HEK293 (cell line): Measurements from ENCODE around the gene CRTC2.

Experiments used
- GLIS1 ChIP-seq: fragments of 450-650 bp; formaldehyde crosslinking; IDR thresholded peaks from 2 replicates; pipeline ENCODE4 v1.5.1; 2016; ENCODE audit warnings: missing biosample characterization, missing genetic modification characterization
- KLF16 ChIP-seq: fragments of 450-650 bp; formaldehyde crosslinking; IDR thresholded peaks from 2 replicates; pipeline ENCODE4 v1.5.1; 2017; ENCODE audit warnings: missing biosample characterization, missing genetic modification characterization
- KLF9 ChIP-seq: fragments of 450-650 bp; formaldehyde crosslinking; IDR thresholded peaks from 2 replicates; pipeline ENCODE4 v1.5.1; 2016; ENCODE audit warnings: missing biosample characterization, missing genetic modification characterization, low read depth
- MZF1 ChIP-seq: fragments of 450-650 bp; formaldehyde crosslinking; IDR thresholded peaks from 2 replicates; pipeline ENCODE4 v1.5.1; 2017; ENCODE audit warnings: missing biosample characterization, missing genetic modification characterization, borderline replicate concordance
- SALL2 ChIP-seq: fragments of 450-650 bp; formaldehyde crosslinking; IDR thresholded peaks from 2 replicates; pipeline ENCODE4 v1.5.0; 2017; ENCODE audit warnings: missing biosample characterization, mild to moderate bottlenecking, missing genetic modification characterization, borderline replicate concordance
- SCRT1 ChIP-seq: fragments of 450-650 bp; formaldehyde crosslinking; IDR thresholded peaks from 2 replicates; pipeline ENCODE4 v1.5.1; 2016; ENCODE audit warnings: missing biosample characterization, missing genetic modification characterization, borderline replicate concordance
- SP2 ChIP-seq: fragments of 450-650 bp; formaldehyde crosslinking; IDR thresholded peaks from 2 replicates; pipeline ENCODE4 v1.5.1; 2016; ENCODE audit warnings: missing biosample characterization, missing genetic modification characterization
- TCF7L2 ChIP-seq: IDR thresholded peaks from 2 replicates; pipeline ENCODE4 v1.6.1; 2011; ENCODE audit warnings: low read depth, mild to moderate bottlenecking, inconsistent platforms, low read length, moderate library complexity, borderline replicate concordance
- TRIM28 ChIP-seq: IDR thresholded peaks from 2 replicates; pipeline ENCODE4 v1.6.1; 2011; ENCODE audit warnings: low read length, control low read depth, borderline replicate concordance
- YY1 ChIP-seq: fragments of 450-650 bp; formaldehyde crosslinking; IDR thresholded peaks from 2 replicates; pipeline ENCODE4 v1.5.1; 2018; ENCODE audit warnings: missing biosample characterization, missing genetic modification characterization
- ZBTB21 ChIP-seq: fragments of 450-650 bp; formaldehyde crosslinking; IDR thresholded peaks from 2 replicates; pipeline ENCODE4 v1.5.1; 2017; ENCODE audit warnings: missing biosample characterization, missing genetic modification characterization
- ZBTB7A ChIP-seq: fragments of 450-650 bp; formaldehyde crosslinking; IDR thresholded peaks from 2 replicates; pipeline ENCODE4 v1.5.1; 2016; ENCODE audit warnings: low read depth, missing biosample characterization, missing genetic modification characterization
- ZNF19 ChIP-seq: fragments of 450-650 bp; formaldehyde crosslinking; IDR thresholded peaks from 2 replicates; pipeline ENCODE4; 2016; ENCODE audit warnings: missing biosample characterization, missing genetic modification characterization, low read depth
- ZNF248 ChIP-seq: fragments of 450-650 bp; formaldehyde crosslinking; IDR thresholded peaks from 2 replicates; pipeline ENCODE4 v1.5.1; 2017; ENCODE audit warnings: missing biosample characterization, missing genetic modification characterization
- ZNF311 ChIP-seq: fragments of 450-650 bp; formaldehyde crosslinking; IDR thresholded peaks from 2 replicates; pipeline ENCODE4 v1.5.1; 2017; ENCODE audit warnings: missing biosample characterization, missing genetic modification characterization, borderline replicate concordance
- ZNF350 ChIP-seq: fragments of 450-650 bp; formaldehyde crosslinking; IDR thresholded peaks from 2 replicates; pipeline ENCODE4 v1.5.0; 2017; ENCODE audit warnings: missing biosample characterization, mild to moderate bottlenecking, missing genetic modification characterization
- ZNF366 ChIP-seq: fragments of 450-650 bp; formaldehyde crosslinking; conservative IDR thresholded peaks from 2 replicates; pipeline ENCODE4 v1.5.1; 2016; ENCODE audit warnings: missing biosample characterization, missing genetic modification characterization
- ZNF394 ChIP-seq: fragments of 450-650 bp; formaldehyde crosslinking; IDR thresholded peaks from 2 replicates; pipeline ENCODE4 v1.5.1; 2016; ENCODE audit warnings: missing biosample characterization, missing genetic modification characterization, mild to moderate bottlenecking, moderate library complexity, borderline replicate concordance
- ZNF473 ChIP-seq: fragments of 450-650 bp; formaldehyde crosslinking; IDR thresholded peaks from 2 replicates; pipeline ENCODE4 v1.5.1; 2017; ENCODE audit warnings: missing biosample characterization, missing genetic modification characterization
- ZNF596 ChIP-seq: fragments of 450-650 bp; IDR thresholded peaks from 2 replicates; pipeline ENCODE4 v1.5.0; 2018; ENCODE audit warnings: missing biosample characterization, mild to moderate bottlenecking, missing genetic modification characterization, moderate library complexity
- ZNF600 ChIP-seq: fragments of 450-650 bp; formaldehyde crosslinking; IDR thresholded peaks from 2 replicates; pipeline ENCODE4 v1.5.1; 2016; ENCODE audit warnings: missing biosample characterization, missing genetic modification characterization
- ZNF626 ChIP-seq: fragments of 450-650 bp; sonication (Bioruptor Pico); formaldehyde crosslinking; IDR thresholded peaks from 2 replicates; pipeline ENCODE4 v1.5.1; 2018; ENCODE audit warnings: missing biosample characterization, missing genetic modification characterization, inconsistent platforms
- ZNF792 ChIP-seq: fragments of 450-650 bp; formaldehyde crosslinking; IDR thresholded peaks from 2 replicates; pipeline ENCODE4 v1.5.1; 2016; ENCODE audit warnings: missing biosample characterization, missing genetic modification characterization
- ZSCAN30 ChIP-seq: fragments of 450-650 bp; IDR thresholded peaks from 2 replicates; pipeline ENCODE4 v1.5.1; 2018; ENCODE audit warnings: missing biosample characterization, mild to moderate bottlenecking, missing genetic modification characterization, moderate library complexity
- TF ChIP-seq, protein P1 (sequence below): fragments of 450-650 bp; formaldehyde crosslinking; IDR thresholded peaks from 2 replicates; pipeline ENCODE4 v1.5.1; 2016; ENCODE audit warnings: missing biosample characterization, missing genetic modification characterization, low read depth
- TF ChIP-seq, protein P2 (sequence below): fragments of 450-650 bp; formaldehyde crosslinking; IDR thresholded peaks from 2 replicates; pipeline ENCODE4 v1.5.1; 2016; ENCODE audit warnings: missing biosample characterization, missing genetic modification characterization
- TF ChIP-seq, protein P3 (sequence below): fragments of 450-650 bp; formaldehyde crosslinking; IDR thresholded peaks from 2 replicates; pipeline ENCODE4; 2016; ENCODE audit warnings: missing biosample characterization, missing genetic modification characterization
- TF ChIP-seq, protein P4 (sequence below): fragments of 450-650 bp; formaldehyde crosslinking; IDR thresholded peaks from 2 replicates; pipeline ENCODE4 v1.5.1; 2016; ENCODE audit warnings: missing biosample characterization, missing genetic modification characterization
- TF ChIP-seq, protein P5 (sequence below): fragments of 450-650 bp; formaldehyde crosslinking; IDR thresholded peaks from 2 replicates; pipeline ENCODE4 v1.5.0; 2017; ENCODE audit warnings: missing biosample characterization, missing genetic modification characterization, borderline replicate concordance

Gene CRTC2

DNA sequence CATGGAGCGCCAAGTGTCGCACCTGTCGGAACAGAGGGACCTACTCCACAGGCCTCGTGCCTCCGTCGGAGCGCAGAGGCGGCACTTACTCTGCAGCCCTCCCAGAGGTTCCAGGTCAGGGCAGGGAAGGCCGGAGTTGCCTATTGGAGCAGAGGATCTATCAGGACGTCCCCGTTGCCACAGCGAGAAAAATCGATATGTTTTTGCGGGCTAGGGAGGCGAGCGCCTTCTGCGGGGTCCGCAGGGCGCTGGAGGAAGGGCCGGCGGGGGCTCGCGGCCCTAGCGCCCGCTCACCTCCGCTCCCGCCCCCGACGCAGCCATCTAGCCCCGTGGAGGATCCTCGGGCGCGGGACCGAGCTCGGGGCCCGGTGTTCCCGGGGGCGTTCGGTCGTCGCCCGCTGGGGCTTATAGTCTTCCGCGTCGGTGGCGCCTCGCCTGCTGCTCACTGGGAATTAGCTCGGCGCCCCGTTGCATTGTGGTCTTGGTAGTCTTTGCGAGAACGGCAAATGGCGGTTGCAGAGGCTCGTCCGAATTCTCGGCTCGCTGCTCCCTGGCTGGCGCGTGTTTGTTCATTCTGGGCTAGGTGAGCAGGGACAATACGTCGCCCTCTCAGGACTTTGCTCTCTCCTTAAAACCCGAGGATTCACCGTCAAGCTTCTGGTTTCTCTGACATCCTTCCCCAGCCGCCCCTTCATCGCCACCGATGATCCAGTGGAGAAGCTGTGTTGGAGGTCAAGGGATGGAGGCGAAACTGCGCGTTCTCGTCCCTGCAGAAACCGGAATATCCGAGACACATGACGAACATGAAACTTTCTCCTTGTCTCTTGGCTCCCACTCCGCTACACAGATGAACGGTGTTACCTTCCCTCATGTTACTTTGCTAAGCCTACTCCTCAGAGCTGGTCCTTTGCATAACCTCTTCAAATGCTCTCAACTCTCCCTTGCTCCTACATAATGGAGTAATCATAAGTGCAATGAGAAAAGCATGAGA, 19.1 kb upstream of the CRTC2 start, which contains the start of gene JTB (continued):
- TF ChIP-seq, protein P1, sequence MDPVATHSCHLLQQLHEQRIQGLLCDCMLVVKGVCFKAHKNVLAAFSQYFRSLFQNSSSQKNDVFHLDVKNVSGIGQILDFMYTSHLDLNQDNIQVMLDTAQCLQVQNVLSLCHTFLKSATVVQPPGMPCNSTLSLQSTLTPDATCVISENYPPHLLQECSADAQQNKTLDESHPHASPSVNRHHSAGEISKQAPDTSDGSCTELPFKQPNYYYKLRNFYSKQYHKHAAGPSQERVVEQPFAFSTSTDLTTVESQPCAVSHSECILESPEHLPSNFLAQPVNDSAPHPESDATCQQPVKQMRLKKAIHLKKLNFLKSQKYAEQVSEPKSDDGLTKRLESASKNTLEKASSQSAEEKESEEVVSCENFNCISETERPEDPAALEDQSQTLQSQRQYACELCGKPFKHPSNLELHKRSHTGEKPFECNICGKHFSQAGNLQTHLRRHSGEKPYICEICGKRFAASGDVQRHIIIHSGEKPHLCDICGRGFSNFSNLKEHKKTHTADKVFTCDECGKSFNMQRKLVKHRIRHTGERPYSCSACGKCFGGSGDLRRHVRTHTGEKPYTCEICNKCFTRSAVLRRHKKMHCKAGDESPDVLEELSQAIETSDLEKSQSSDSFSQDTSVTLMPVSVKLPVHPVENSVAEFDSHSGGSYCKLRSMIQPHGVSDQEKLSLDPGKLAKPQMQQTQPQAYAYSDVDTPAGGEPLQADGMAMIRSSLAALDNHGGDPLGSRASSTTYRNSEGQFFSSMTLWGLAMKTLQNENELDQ (tag by site-specific recombination), result no peak
- TF ChIP-seq ZBTB7A, result no peak
- no peak for TF ChIP-seq ZNF626 (tag by site-specific recombination)
- no peak for TF ChIP-seq MZF1 (tag by site-specific recombination)
- TF ChIP-seq ZNF473, result no peak
- TF ChIP-seq, protein P2, sequence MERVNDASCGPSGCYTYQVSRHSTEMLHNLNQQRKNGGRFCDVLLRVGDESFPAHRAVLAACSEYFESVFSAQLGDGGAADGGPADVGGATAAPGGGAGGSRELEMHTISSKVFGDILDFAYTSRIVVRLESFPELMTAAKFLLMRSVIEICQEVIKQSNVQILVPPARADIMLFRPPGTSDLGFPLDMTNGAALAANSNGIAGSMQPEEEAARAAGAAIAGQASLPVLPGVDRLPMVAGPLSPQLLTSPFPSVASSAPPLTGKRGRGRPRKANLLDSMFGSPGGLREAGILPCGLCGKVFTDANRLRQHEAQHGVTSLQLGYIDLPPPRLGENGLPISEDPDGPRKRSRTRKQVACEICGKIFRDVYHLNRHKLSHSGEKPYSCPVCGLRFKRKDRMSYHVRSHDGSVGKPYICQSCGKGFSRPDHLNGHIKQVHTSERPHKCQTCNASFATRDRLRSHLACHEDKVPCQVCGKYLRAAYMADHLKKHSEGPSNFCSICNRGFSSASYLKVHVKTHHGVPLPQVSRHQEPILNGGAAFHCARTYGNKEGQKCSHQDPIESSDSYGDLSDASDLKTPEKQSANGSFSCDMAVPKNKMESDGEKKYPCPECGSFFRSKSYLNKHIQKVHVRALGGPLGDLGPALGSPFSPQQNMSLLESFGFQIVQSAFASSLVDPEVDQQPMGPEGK (tag by site-specific recombination), result peak; percentile 78
- TF ChIP-seq ZNF311, result no peak
- TF ChIP-seq TRIM28, result peak; percentile 90
- TF ChIP-seq ZBTB21 (tag by site-specific recombination), result peak; percentile 35; the same call in 1 of the 2 replicates
- TF ChIP-seq ZNF792, result no peak
- TF ChIP-seq ZNF248 (tag by site-specific recombination), result no peak
- no peak for TF ChIP-seq ZSCAN30
- no peak for TF ChIP-seq ZNF596 (tag by site-specific recombination)
- TF ChIP-seq ZNF394 (tag by site-specific recombination), result peak; percentile 100
- TF ChIP-seq, protein P3, sequence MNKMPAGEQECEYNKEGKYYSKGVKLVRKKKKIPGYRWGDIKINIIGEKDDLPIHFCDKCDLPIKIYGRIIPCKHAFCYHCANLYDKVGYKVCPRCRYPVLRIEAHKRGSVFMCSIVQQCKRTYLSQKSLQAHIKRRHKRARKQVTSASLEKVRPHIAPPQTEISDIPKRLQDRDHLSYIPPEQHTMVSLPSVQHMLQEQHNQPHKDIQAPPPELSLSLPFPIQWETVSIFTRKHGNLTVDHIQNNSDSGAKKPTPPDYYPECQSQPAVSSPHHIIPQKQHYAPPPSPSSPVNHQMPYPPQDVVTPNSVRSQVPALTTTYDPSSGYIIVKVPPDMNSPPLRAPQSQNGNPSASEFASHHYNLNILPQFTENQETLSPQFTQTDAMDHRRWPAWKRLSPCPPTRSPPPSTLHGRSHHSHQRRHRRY, result no peak
- no peak for TF ChIP-seq KLF9 (tag by site-specific recombination)
- no peak; the same call in 1 of the 2 replicates for TF ChIP-seq GLIS1
- no peak for TF ChIP-seq ZNF19 (tag by site-specific recombination)
- TF ChIP-seq, protein P4, sequence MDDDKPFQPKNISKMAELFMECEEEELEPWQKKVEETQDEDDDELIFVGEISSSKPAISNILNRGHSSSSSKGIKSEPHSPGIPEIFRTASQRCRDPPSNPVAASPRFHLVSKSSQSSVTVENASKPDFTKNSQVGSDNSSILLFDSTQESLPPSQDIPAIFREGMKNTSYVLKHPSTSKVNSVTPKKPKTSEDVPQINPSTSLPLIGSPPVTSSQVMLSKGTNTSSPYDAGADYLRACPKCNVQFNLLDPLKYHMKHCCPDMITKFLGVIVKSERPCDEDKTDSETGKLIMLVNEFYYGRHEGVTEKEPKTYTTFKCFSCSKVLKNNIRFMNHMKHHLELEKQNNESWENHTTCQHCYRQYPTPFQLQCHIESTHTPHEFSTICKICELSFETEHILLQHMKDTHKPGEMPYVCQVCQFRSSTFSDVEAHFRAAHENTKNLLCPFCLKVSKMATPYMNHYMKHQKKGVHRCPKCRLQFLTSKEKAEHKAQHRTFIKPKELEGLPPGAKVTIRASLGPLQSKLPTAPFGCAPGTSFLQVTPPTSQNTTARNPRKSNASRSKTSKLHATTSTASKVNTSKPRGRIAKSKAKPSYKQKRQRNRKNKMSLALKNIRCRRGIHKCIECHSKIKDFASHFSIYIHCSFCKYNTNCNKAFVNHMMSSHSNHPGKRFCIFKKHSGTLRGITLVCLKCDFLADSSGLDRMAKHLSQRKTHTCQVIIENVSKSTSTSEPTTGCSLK (tag by site-specific recombination), result no peak
- peak; percentile 46 for TF ChIP-seq SP2 (tag by site-specific recombination)
- no peak for TF ChIP-seq ZNF350 (tag by site-specific recombination)
- TF ChIP-seq ZNF600, result peak; percentile 94
- peak; percentile 91; the same call in 1 of the 2 replicates for TF ChIP-seq SCRT1 (tag by site-specific recombination)
- no peak for TF ChIP-seq SALL2 (tag by site-specific recombination)
- TF ChIP-seq KLF16 (tag by site-specific recombination), result no peak; the same call in 1 of the 2 replicates
- TF ChIP-seq ZNF366, result peak; percentile 63
- peak; percentile 85 for TF ChIP-seq YY1 (tag by site-specific recombination)
- TF ChIP-seq, protein P5, sequence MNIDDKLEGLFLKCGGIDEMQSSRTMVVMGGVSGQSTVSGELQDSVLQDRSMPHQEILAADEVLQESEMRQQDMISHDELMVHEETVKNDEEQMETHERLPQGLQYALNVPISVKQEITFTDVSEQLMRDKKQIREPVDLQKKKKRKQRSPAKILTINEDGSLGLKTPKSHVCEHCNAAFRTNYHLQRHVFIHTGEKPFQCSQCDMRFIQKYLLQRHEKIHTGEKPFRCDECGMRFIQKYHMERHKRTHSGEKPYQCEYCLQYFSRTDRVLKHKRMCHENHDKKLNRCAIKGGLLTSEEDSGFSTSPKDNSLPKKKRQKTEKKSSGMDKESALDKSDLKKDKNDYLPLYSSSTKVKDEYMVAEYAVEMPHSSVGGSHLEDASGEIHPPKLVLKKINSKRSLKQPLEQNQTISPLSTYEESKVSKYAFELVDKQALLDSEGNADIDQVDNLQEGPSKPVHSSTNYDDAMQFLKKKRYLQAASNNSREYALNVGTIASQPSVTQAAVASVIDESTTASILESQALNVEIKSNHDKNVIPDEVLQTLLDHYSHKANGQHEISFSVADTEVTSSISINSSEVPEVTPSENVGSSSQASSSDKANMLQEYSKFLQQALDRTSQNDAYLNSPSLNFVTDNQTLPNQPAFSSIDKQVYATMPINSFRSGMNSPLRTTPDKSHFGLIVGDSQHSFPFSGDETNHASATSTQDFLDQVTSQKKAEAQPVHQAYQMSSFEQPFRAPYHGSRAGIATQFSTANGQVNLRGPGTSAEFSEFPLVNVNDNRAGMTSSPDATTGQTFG, result no peak
- TF ChIP-seq TCF7L2, result no peak
